HepG2 (cell line): Measurements from ENCODE around the gene LRRC8E. TPM values are rescaled to one million over a fixed set of nuclear protein-coding genes. Genes with fewer than 3 reads are reported as not detected.

Experiments used
- BCLAF1 ChIP-seq: fragments of 450-650 bp; IDR thresholded peaks from 2 replicates; pipeline ENCODE4 v1.6.1; 2017; ENCODE audit warnings: mild to moderate bottlenecking
- DRAP1 ChIP-seq: IDR thresholded peaks from 2 replicates; pipeline ENCODE4 v1.6.1; 2016; ENCODE audit warnings: missing genetic modification reagents, missing compliant biosample characterization
- FOSL2 ChIP-seq: sonication (generic); formaldehyde crosslinking; IDR thresholded peaks from 2 replicates; pipeline ENCODE4 v1.4.0; 2020; ENCODE audit warnings: missing genetic modification reagents
- FOXA1 ChIP-seq, 2 experiments: fragments of 450-650 bp in 1 of 2; sonication (generic) in 1 of 2; formaldehyde crosslinking in 1 of 2; IDR thresholded peaks; 2 replicates each; pipeline versions ENCODE4 v1.4.0 to v1.6.1; 2016 to 2020; ENCODE audit warnings: missing genetic modification reagents in 1 of 2
- MAZ ChIP-seq, 2 experiments: sonication (generic) in 1 of 2; formaldehyde crosslinking in 1 of 2; IDR thresholded peaks; 2 replicates each; pipeline versions ENCODE4 v1.5.0 to v1.6.1; 2012 to 2020; ENCODE audit warnings: low read depth in 2 of 2, mild to moderate bottlenecking in 2 of 2, borderline replicate concordance in 1 of 2, improper control_type of control experiment in 1 of 2, low read length in 1 of 2, missing genetic modification reagents in 1 of 2, moderate library complexity in 1 of 2
- PHF21A ChIP-seq: sonication (generic); formaldehyde crosslinking; IDR thresholded peaks from 2 replicates; pipeline ENCODE4 v1.5.0; 2020; ENCODE audit warnings: mild to moderate bottlenecking, missing genetic modification reagents
- PRDM15 ChIP-seq: sonication (generic); formaldehyde crosslinking; IDR thresholded peaks from 2 replicates; pipeline ENCODE4 v1.4.0; 2020; ENCODE audit warnings: missing genetic modification reagents
- THRA ChIP-seq: sonication (generic); formaldehyde crosslinking; IDR thresholded peaks from 2 replicates; pipeline ENCODE4 v1.4.0; 2020; ENCODE audit warnings: missing genetic modification reagents, borderline replicate concordance
- ZFP36L1 ChIP-seq: sonication (generic); formaldehyde crosslinking; IDR thresholded peaks from 2 replicates; pipeline ENCODE4 v1.8.0; 2022; ENCODE audit warnings: mild to moderate bottlenecking, missing genetic modification reagents, moderate library complexity
- ZMYM2 ChIP-seq: sonication (generic); formaldehyde crosslinking; IDR thresholded peaks from 2 replicates; pipeline ENCODE4 v1.8.0; 2022; ENCODE audit warnings: mild to moderate bottlenecking, missing genetic modification reagents
- ZNF253 ChIP-seq: sonication (generic); formaldehyde crosslinking; IDR thresholded peaks from 2 replicates; pipeline ENCODE4 v1.8.0; 2022; ENCODE audit warnings: mild to moderate bottlenecking, missing genetic modification reagents, borderline replicate concordance
- ZNF451 ChIP-seq: sonication (generic); formaldehyde crosslinking; IDR thresholded peaks from 2 replicates; pipeline ENCODE4 v1.5.0; 2020; ENCODE audit warnings: mild to moderate bottlenecking, missing genetic modification reagents
- ZNF501 ChIP-seq: sonication (generic); formaldehyde crosslinking; IDR thresholded peaks from 2 replicates; pipeline ENCODE4 v1.5.1; 2020; ENCODE audit warnings: mild to moderate bottlenecking, moderate library complexity, missing genetic modification reagents
- ZNF572 ChIP-seq: sonication (generic); formaldehyde crosslinking; IDR thresholded peaks from 2 replicates; pipeline ENCODE4 v1.5.1; 2020; ENCODE audit warnings: mild to moderate bottlenecking, missing genetic modification reagents
- ZNF619 ChIP-seq: sonication (generic); formaldehyde crosslinking; IDR thresholded peaks from 2 replicates; pipeline ENCODE4 v1.4.0; 2020; ENCODE audit warnings: mild to moderate bottlenecking, missing genetic modification reagents
- polyA plus RNA-seq, 8 experiments: library from polyadenylated mRNA; depleted of rRNA in 3 of 8; stranded (reverse) in 7 of 8; unstranded in 1 of 8; fragments of >200 nt; fragmentation: Illumina TruSeq in 4 of 8; extraction: Trizol in 4 of 8; gene quantifications; 2 replicates each; pipeline versions ENCODE4 v1.2.1 to v1.2.3, GENCODE V29; 2011 to 2016; ENCODE audit warnings: low read depth in 4 of 8, missing spikeins in 1 of 8, mixed read lengths in 1 of 8; ENCODE audit not compliant: insufficient read depth in 1 of 8
- total RNA-seq, 5 experiments: library from RNA; depleted of rRNA; stranded (reverse); fragments of >200 nt; fragmentation: Illumina TruSeq; extraction: Trizol; gene quantifications; 2 replicates each; pipeline ENCODE4 v1.2.3, GENCODE V29; 2016; ENCODE audit warnings: low read depth in 1 of 5
- TF ChIP-seq, protein P1 (sequence below): sonication (generic); formaldehyde crosslinking; IDR thresholded peaks from 2 replicates; pipeline ENCODE4 v1.4.0; 2020; ENCODE audit warnings: mild to moderate bottlenecking, missing genetic modification reagents

The LRRC8E gene
- total and polyA plus RNA-seq, 2 of the 13 experiments (the other 11 are each of a cell fraction or from before 2014, with no cell fraction given) = 8.0 to 10.3 TPM

- no peak for TF ChIP-seq BCLAF1
- TF ChIP-seq ZNF253 (CRISPR knock-in tag) = 0 out of 2 replicates have a peak, but pooled peaks have one; percentile 65
- TF ChIP-seq FOXA1 (IDR thresholded peaks at IDR 0.05) = no peak
- no peak for TF ChIP-seq FOXA1 (CRISPR knock-in tag; IDR thresholded peaks at IDR 0.05)
- peak; percentile 56 for TF ChIP-seq THRA
- peak; percentile 63; the same call in 1 of the 2 replicates for TF ChIP-seq ZMYM2
- peak; percentile 63; the same call in 1 of the 2 replicates for TF ChIP-seq ZFP36L1 (CRISPR knock-in tag)
- TF ChIP-seq ZNF572 (CRISPR knock-in tag) = peak; percentile 51; the same call in 1 of the 2 replicates
- peak; percentile 30; the same call in 1 of the 2 replicates for TF ChIP-seq ZNF501 (CRISPR knock-in tag)
- TF ChIP-seq PRDM15 (CRISPR knock-in tag) = peak; percentile 55; the same call in 1 of the 2 replicates
- peak; percentile 73; the same call in 1 of the 2 replicates for TF ChIP-seq ZNF451 (CRISPR knock-in tag)
- peak; percentile 44; the same call in 1 of the 2 replicates for TF ChIP-seq DRAP1 (CRISPR knock-in tag)
- TF ChIP-seq MAZ (IDR thresholded peaks at IDR 0.05; ENCODE audit: borderline replicate concordance, low read depth, low read length) = peak; percentile 44; the same call in 1 of the 2 replicates
- TF ChIP-seq MAZ (CRISPR knock-in tag; IDR thresholded peaks at IDR 0.05; ENCODE audit: low read depth) = no peak; the same call in none of the 2 replicates
- TF ChIP-seq, protein P1, sequence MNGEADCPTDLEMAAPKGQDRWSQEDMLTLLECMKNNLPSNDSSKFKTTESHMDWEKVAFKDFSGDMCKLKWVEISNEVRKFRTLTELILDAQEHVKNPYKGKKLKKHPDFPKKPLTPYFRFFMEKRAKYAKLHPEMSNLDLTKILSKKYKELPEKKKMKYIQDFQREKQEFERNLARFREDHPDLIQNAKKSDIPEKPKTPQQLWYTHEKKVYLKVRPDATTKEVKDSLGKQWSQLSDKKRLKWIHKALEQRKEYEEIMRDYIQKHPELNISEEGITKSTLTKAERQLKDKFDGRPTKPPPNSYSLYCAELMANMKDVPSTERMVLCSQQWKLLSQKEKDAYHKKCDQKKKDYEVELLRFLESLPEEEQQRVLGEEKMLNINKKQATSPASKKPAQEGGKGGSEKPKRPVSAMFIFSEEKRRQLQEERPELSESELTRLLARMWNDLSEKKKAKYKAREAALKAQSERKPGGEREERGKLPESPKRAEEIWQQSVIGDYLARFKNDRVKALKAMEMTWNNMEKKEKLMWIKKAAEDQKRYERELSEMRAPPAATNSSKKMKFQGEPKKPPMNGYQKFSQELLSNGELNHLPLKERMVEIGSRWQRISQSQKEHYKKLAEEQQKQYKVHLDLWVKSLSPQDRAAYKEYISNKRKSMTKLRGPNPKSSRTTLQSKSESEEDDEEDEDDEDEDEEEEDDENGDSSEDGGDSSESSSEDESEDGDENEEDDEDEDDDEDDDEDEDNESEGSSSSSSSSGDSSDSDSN (CRISPR knock-in tag) = peak; percentile 84
- TF ChIP-seq ZNF619 (CRISPR knock-in tag) = no peak
- peak; percentile 67 for TF ChIP-seq FOSL2 (CRISPR knock-in tag)
- TF ChIP-seq PHF21A = peak; percentile 60
Observed at GRCh38 chr19:7888145-7888825, at the start of gene LRRC8E (continued).
